IMR-90 (cell line): ENCODE data around the gene PRRC2A.

Experiments used
- BHLHE40 ChIP-seq: fragments of 150-350 bp; IDR thresholded peaks from 2 replicates; pipeline ENCODE4 v1.6.1; 2016; ENCODE audit warnings: mild to moderate bottlenecking, low read depth, low read length
- CEBPB ChIP-seq: IDR thresholded peaks from 2 replicates; pipeline ENCODE4 v1.6.1; 2012; ENCODE audit warnings: low read depth, low read length, improper control_type of control experiment
- CTCF ChIP-seq: conservative IDR thresholded peaks from 2 replicates; pipeline ENCODE4 v1.5.1; 2012; ENCODE audit warnings: mild to moderate bottlenecking, low read depth, low read length, improper control_type of control experiment
- RAD21 ChIP-seq: IDR thresholded peaks from 2 replicates; pipeline ENCODE4 v1.6.1; 2012; ENCODE audit warnings: low read length, improper control_type of control experiment
- RCOR1 ChIP-seq: IDR thresholded peaks from 2 replicates; pipeline ENCODE4 v1.6.1; 2012; ENCODE audit warnings: mild to moderate bottlenecking, low read length, improper control_type of control experiment; ENCODE audit not compliant: insufficient replicate concordance
- SMC3 ChIP-seq: fragments of 150-350 bp; IDR thresholded peaks from 2 replicates; pipeline ENCODE4 v1.6.1; 2016; ENCODE audit warnings: low read depth, mild to moderate bottlenecking, antibody characterized with exemption, low read length, moderate library complexity

- no peak for TF ChIP-seq CTCF
- TF ChIP-seq BHLHE40: no peak
- TF ChIP-seq SMC3: no peak
- TF ChIP-seq CEBPB: no peak
- TF ChIP-seq RAD21: no peak
- TF ChIP-seq RCOR1: no peak
Measured at GRCh38 chr6:31592396-31592771, 28.1 kb upstream of the PRRC2A start.
